ENCODE results near the gene RAMACL.

Gene RAMACL

GRCh38 chr6:166578536-166579236 is 7.8 kb downstream of the RAMACL start:
- DNase-seq (ENCODE audit: low read depth in 2 of 2): no peak

- DNase-seq (ENCODE audit: low read depth in 2 of 2): no peak
Measured at GRCh38 chr6:166575205-166575604, 11.3 kb downstream of the RAMACL start.

- no peak for DNase-seq (ENCODE audit: low read depth in 2 of 2)
Measured at GRCh38 chr6:166573511-166574216, 12.8 kb downstream of the RAMACL start.

GRCh38 chr6:166572370-166573261 is 13.9 kb downstream of the RAMACL start:
- DNase-seq (ENCODE audit: low read depth in 2 of 2): no peak

- DNase-seq (ENCODE audit: low read depth in 2 of 2): no peak
Measured at GRCh38 chr6:166570929-166571713, 15.4 kb downstream of the RAMACL start.

DNA sequence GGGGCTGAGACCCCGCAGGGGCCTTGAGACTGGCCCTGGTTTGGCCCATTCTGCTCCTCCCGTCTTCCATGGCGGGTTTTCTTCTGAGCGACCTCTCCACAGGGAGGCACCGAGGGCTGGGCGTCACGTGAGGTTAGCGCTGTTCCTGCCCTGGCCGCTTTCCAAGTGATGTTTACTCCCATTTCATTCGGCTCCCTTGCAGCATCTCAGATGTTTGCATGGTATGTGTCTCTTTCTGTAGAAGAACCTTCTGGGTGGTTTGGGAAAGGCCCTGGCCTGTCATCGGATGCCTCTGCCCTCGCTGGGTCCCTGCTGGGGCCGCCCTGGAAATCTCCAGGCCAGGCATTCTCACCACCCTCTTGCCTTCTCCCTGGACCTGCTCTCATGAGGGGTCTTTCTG is 17.3 kb downstream of the RAMACL start:
- DNase-seq (ENCODE audit: low read depth in 2 of 2): no peak

DNA sequence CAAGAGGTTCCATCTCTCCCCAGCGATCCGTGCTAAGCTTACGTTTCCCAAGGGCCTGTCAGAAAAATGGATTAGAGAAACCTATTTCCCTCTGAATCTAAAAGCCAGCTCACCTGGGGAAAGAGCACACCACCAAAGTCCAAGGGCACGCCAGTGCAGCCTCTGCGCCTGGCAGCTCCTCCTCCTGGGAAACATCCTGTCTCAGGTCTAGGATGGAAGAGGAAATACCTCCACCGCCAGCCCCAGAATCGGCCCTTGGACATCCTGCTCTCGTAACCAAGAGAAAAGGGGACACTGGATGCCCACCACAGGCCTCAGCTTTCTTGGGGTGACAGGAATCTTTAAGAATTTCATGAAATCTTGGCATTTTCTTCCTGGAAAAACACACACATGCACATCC is 18.7 kb downstream of the RAMACL start:
- DNase-seq (ENCODE audit: low read depth in 2 of 2): no peak

DNA sequence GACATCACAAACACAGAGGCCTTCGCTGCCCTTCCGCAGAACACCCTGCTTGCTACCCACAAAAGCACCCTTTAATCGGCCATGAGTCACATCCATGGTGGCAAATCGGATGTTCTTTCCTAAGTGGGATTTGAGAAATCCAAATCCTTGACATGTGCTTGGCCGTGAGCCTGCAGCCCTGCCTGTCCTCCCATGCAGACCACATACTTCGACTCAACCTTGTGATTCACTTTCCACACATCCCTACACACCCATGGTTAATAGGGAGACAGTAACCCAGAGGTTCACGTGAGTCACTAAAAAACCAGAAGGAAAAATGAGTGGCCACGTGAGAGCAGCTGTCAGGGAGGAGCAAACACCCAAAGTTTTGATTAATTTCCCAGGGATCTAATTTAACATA is 19.4 kb downstream of the RAMACL start:
- no peak for DNase-seq (ENCODE audit: low read depth in 2 of 2)

- DNase-seq (ENCODE audit: low read depth in 2 of 2): no peak
Measured at GRCh38 chr6:166566026-166567011, 20.2 kb downstream of the RAMACL start.

GRCh38 chr6:166565084-166565967 is 21.2 kb downstream of the RAMACL start:
- no peak for DNase-seq (ENCODE audit: low read depth in 2 of 2)

- no peak for DNase-seq (ENCODE audit: low read depth in 2 of 2)
Measured at GRCh38 chr6:166563805-166564204, 22.7 kb downstream of the RAMACL start.

- no peak for DNase-seq (ENCODE audit: low read depth in 2 of 2)
Measured at GRCh38 chr6:166563200-166563599, 23.3 kb downstream of the RAMACL start.

DNA sequence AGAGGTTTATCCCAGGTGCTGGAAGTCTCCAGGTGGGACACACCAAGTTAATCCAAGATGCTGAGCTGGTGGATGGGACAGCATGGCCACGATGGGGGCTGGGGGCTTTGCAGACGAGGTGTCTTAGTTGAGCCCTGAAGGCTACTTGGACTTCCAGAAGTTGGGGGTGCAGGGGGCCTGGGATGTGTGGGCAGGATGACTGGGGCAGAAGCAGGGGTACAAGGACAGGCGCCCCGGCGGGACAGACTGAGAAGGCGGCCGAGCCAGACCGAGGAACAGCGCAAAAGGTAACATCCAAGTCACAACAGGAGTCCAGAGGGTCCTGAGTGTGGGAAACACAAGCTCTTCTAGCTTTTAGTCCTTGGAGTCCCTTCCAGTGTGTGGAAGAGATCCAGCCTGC is 23.8 kb downstream of the RAMACL start:
- no peak for DNase-seq (ENCODE audit: low read depth in 2 of 2)

- no peak for DNase-seq (ENCODE audit: low read depth in 2 of 2)
Measured at GRCh38 chr6:166561771-166562359, 24.6 kb downstream of the RAMACL start.

- DNase-seq (ENCODE audit: low read depth in 2 of 2): no peak
Measured at GRCh38 chr6:166560222-166560621, 26.3 kb downstream of the RAMACL start.

GRCh38 chr6:166559662-166560061 is 26.8 kb downstream of the RAMACL start:
- DNase-seq (ENCODE audit: low read depth in 2 of 2): no peak

- no peak for DNase-seq (ENCODE audit: low read depth in 2 of 2)
Measured at GRCh38 chr6:166559211-166559610, 27.3 kb downstream of the RAMACL start.

DNA sequence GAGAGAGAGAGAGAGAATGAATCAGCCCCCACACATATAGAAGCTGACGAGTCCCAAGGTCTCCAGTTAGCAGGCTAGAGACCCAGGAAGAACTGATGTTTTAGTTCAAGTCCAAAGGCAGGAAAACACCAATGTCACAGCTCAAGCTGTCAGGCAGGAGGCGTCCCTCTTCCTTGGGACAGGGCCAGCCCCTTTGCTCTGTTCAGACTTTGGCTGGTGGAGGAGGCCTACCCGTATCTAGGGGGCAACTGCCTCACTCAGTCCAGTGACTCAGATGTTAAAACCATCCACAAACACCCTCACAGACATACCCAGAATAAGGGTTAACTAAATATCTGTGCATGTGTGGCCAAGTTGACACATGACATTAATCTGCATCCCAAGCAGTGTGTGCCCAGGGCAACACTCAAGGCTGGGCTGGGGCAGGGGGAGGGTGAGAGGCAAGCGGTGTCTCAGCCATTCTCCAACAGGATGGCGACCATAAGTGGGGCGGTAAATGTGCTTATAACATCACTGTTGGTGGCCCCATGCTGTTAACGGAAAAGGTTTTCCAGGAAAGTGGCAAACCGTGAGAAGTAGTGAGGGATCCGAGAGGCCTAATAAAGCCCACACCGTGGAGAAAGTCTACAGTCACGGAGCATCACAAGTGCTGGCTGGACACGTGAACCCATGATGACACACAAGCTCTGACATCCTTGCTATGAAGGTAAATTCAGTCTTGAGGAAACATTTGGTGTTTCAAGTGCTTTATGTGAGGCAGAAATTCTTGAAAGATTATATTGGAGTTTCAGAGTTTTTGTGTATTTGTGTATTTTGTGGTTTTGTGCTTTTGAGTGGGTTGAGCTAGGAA is 28.1 kb downstream of the RAMACL start:
- DNase-seq (ENCODE audit: low read depth in 2 of 2): no peak

All from stimulated activated CD4-positive, alpha-beta T cell treated with anti-CD3 and anti-CD28 coated beads, Interleukin-4, amount 100 ng/mL, for 48 hours (primary cell).